ENCODE data around the gene IRAK3.

- TF ChIP-seq, protein P1, sequence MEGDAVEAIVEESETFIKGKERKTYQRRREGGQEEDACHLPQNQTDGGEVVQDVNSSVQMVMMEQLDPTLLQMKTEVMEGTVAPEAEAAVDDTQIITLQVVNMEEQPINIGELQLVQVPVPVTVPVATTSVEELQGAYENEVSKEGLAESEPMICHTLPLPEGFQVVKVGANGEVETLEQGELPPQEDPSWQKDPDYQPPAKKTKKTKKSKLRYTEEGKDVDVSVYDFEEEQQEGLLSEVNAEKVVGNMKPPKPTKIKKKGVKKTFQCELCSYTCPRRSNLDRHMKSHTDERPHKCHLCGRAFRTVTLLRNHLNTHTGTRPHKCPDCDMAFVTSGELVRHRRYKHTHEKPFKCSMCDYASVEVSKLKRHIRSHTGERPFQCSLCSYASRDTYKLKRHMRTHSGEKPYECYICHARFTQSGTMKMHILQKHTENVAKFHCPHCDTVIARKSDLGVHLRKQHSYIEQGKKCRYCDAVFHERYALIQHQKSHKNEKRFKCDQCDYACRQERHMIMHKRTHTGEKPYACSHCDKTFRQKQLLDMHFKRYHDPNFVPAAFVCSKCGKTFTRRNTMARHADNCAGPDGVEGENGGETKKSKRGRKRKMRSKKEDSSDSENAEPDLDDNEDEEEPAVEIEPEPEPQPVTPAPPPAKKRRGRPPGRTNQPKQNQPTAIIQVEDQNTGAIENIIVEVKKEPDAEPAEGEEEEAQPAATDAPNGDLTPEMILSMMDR (conservative IDR thresholded peaks at IDR 0.05), result no peak
- TF ChIP-seq EZH2 (IDR thresholded peaks at IDR 0.05; ENCODE audit: low read depth), result no peak
Observed at GRCh38 chr12:66243911-66244310, 54.9 kb downstream of the IRAK3 start.
